ENCODE data around the gene CDH23. TPM values are rescaled to one million over a fixed set of nuclear protein-coding genes. Genes with fewer than 3 reads are reported as not detected.
A peak's percentile ranks its signal among the peaks of the same experiment; 100 is the strongest.

CDH23 gene
- total and polyA plus RNA-seq, 9 of the 15 experiments (the other 6 are each of a cell fraction or from before 2014, with no cell fraction given) = 0.18 to 1.2 (median 0.47) TPM

GRCh38 chr10:71638064-71638821, 241.5 kb downstream of the CDH23 start (continued):
- TF ChIP-seq CREBBP (IDR thresholded peaks at IDR 0.05; ENCODE audit: low read depth, low read length) (no peak), BDP1 (IDR thresholded peaks at IDR 0.05; ENCODE audit: insufficient read depth, insufficient read length) (no peak), ZNF586 (CRISPR knock-in tag; conservative IDR thresholded peaks at IDR 0.05) (no peak), MYC (IDR thresholded peaks at IDR 0.05; ENCODE audit: low read depth, low read length) (0 out of 2 replicates have a peak, but pooled peaks have one; percentile 8), MYC (CRISPR knock-in tag; IDR thresholded peaks at IDR 0.05; ENCODE audit: borderline replicate concordance, low read depth) (no peak), MBD1 (CRISPR knock-in tag; IDR thresholded peaks at IDR 0.05) (no peak), ZBED1 (IDR thresholded peaks at IDR 0.05) (no peak), ILF3 (IDR thresholded peaks at IDR 0.05; ENCODE audit: borderline replicate concordance) (no peak), BACH1 (tag; IDR thresholded peaks at IDR 0.05) (no peak), ZNF24 (IDR thresholded peaks at IDR 0.05) (0 out of 2 replicates have a peak, but pooled peaks have one; percentile 46), DMBX1 (CRISPR knock-in tag; IDR thresholded peaks at IDR 0.05; ENCODE audit: borderline replicate concordance) (peak; percentile 61; the same call in 1 of the 2 replicates), HDAC2 (IDR thresholded peaks at IDR 0.05) (peak; percentile 95), FOXJ3 (CRISPR knock-in tag; IDR thresholded peaks at IDR 0.05) (no peak), SNAPC5 (CRISPR knock-in tag; IDR thresholded peaks at IDR 0.05) (no peak), ZNF431 (CRISPR knock-in tag; IDR thresholded peaks at IDR 0.05) (0 out of 2 replicates have a peak, but pooled peaks have one; percentile 60), RREB1 (CRISPR knock-in tag; IDR thresholded peaks at IDR 0.05) (0 out of 2 replicates have a peak, but pooled peaks have one; percentile 53), HMG20B (CRISPR knock-in tag; IDR thresholded peaks at IDR 0.05) (no peak), LEF1 (IDR thresholded peaks at IDR 0.05) (no peak), MCM7 (IDR thresholded peaks at IDR 0.05) (no peak), FOXA1 (IDR thresholded peaks at IDR 0.05; ENCODE audit: borderline replicate concordance) (no peak), ZNF146 (CRISPR knock-in tag; IDR thresholded peaks at IDR 0.05; ENCODE audit: unreplicated experiment) (no peak), ADNP (tag; IDR thresholded peaks at IDR 0.05) (peak; percentile 57; the same call in 1 of the 2 replicates)
